GM23248 (cell line): ENCODE results near the gene FOLR1.
"Not testable (repeated sequence)": the region's sequence is repeated elsewhere in the genome, so short reads cannot be mapped to it uniquely, and the experiment has no call there.

Source experiments
- EZH2 ChIP-seq: fragments of 200-600 bp; sonication (generic); IDR thresholded peaks from 2 replicates; pipeline ENCODE4 v1.6.1; 2018; ENCODE audit warnings: antibody characterized with exemption, mild to moderate bottlenecking; ENCODE audit not compliant: insufficient read depth, poor library complexity, severe bottlenecking
- EZH2phosphoT487 ChIP-seq: fragments of 200-600 bp; sonication (generic); IDR thresholded peaks from 2 replicates; pipeline ENCODE4 v1.6.1; 2018; ENCODE audit warnings: antibody characterized with exemption, moderate library complexity, mild to moderate bottlenecking, low read depth; ENCODE audit not compliant: insufficient read depth

DNA sequence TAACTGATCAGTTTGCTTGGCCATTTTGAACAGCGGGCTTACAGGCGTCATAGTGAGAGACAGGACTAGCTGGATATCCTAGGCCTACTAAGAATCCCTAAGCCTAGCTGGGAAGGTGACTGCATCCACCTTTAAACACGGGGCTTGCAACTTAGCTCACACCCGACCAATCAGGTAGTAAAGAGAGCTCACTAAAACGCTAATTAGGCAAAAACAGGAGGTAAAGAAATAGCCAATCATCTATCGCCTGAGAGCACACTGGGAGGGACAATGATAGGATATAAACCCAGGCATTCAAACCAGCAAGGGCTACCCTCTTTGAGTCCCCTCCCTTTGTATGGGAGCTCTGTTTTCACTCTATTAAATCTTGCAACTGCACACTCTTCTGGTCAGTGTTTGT, 38.1 kb upstream of the FOLR1 start:
- not testable (repeated sequence) for TF ChIP-seq EZH2, EZH2phosphoT487
